ENCODE results near the gene GPRC5C. TPM values are rescaled to one million over a fixed set of nuclear protein-coding genes. Genes with fewer than 3 reads are reported as not detected.

Gene GPRC5C
- total and polyA plus RNA-seq, 2 of the 13 experiments (the other 11 are each of a cell fraction or from before 2014, with no cell fraction given), result 85.6 to 300 TPM

GRCh38 chr17:74457146-74457819 lies 25.4 kb downstream of the GPRC5C start (continued):
- TF ChIP-seq ZSCAN5A (CRISPR knock-in tag; IDR thresholded peaks at IDR 0.05; ENCODE audit: borderline replicate concordance) (no peak), AGO2 (optimal IDR thresholded peaks at IDR 0.05; ENCODE audit: low read depth, low read length) (no peak), AFF4 (CRISPR knock-in tag; IDR thresholded peaks at IDR 0.05) (no peak), MYNN (CRISPR knock-in tag; IDR thresholded peaks at IDR 0.05; ENCODE audit: low read depth) (no peak), PRDM4 (CRISPR knock-in tag; IDR thresholded peaks at IDR 0.05; ENCODE audit: borderline replicate concordance) (no peak), ZNF598 (CRISPR knock-in tag; IDR thresholded peaks at IDR 0.05; ENCODE audit: borderline replicate concordance) (no peak)
- TF ChIP-seq, protein P1, sequence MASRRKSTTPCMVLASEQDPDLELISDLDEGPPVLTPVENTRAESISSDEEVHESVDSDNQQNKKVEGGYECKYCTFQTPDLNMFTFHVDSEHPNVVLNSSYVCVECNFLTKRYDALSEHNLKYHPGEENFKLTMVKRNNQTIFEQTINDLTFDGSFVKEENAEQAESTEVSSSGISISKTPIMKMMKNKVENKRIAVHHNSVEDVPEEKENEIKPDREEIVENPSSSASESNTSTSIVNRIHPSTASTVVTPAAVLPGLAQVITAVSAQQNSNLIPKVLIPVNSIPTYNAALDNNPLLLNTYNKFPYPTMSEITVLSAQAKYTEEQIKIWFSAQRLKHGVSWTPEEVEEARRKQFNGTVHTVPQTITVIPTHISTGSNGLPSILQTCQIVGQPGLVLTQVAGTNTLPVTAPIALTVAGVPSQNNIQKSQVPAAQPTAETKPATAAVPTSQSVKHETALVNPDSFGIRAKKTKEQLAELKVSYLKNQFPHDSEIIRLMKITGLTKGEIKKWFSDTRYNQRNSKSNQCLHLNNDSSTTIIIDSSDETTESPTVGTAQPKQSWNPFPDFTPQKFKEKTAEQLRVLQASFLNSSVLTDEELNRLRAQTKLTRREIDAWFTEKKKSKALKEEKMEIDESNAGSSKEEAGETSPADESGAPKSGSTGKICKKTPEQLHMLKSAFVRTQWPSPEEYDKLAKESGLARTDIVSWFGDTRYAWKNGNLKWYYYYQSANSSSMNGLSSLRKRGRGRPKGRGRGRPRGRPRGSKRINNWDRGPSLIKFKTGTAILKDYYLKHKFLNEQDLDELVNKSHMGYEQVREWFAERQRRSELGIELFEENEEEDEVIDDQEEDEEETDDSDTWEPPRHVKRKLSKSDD (CRISPR knock-in tag; IDR thresholded peaks at IDR 0.05; ENCODE audit: low read depth), result no peak

Data from HepG2 (cell line).